SU-DHL-6 (cell line): ENCODE data around the gene FIS1.
"Not testable (repeated sequence)": the region's sequence is repeated elsewhere in the genome, so short reads cannot be mapped to it uniquely, and the experiment has no call there.

Experiments
- H2AFZ ChIP-seq: fragments of 200-600 bp; sonication (generic); 2 replicates; pipeline ENCODE4 v1.6.1; 2014; ENCODE audit warnings: low read depth, mild to moderate bottlenecking, moderate library complexity, mixed read lengths, antibody characterized with exemption, low read length; ENCODE audit not compliant: severe bottlenecking
- H3F3A ChIP-seq: fragments of 200-600 bp; shearing (Covaris generic); 2 replicates; pipeline ENCODE4 v1.6.0; 2016; ENCODE audit warnings: antibody characterized with exemption, mild to moderate bottlenecking; ENCODE audit not compliant: insufficient read depth
- H3K27ac ChIP-seq: fragments of 200-600 bp; sonication (generic); 2 replicates; pipeline ENCODE4 v1.5.1; 2016; ENCODE audit warnings: low read depth, mild to moderate bottlenecking, low read length, moderate library complexity, mixed read lengths
- H3K27me3 ChIP-seq: fragments of 200-600 bp; sonication (generic), shearing (Covaris generic); 2 replicates; pipeline ENCODE4 v1.6.0; 2014; ENCODE audit warnings: mild to moderate bottlenecking, low read length
- H3K36me3 ChIP-seq: fragments of 200-600 bp; sonication (generic); 2 replicates; pipeline ENCODE4 v1.6.1; 2014; ENCODE audit warnings: mild to moderate bottlenecking, low read length, mixed read lengths
- H3K4me2 ChIP-seq: fragments of 300-600, 200-600 bp; shearing (Covaris generic), sonication (generic); 2 replicates; pipeline ENCODE4 v1.6.0; 2014; ENCODE audit warnings: low read length, low read depth, mild to moderate bottlenecking; ENCODE audit not compliant: poor library complexity, severe bottlenecking
- H3K4me3 ChIP-seq: fragments of 200-600 bp; sonication (generic); 2 replicates; pipeline ENCODE4 v1.5.1; 2014; ENCODE audit warnings: antibody characterized with exemption, low read length, mild to moderate bottlenecking, mixed read lengths; ENCODE audit not compliant: insufficient read depth, poor library complexity, severe bottlenecking
- H3K79me2 ChIP-seq: fragments of 200-600 bp; sonication (generic); 2 replicates; pipeline ENCODE4 v1.6.1; 2014; ENCODE audit warnings: mild to moderate bottlenecking, low read length, moderate library complexity; ENCODE audit not compliant: insufficient read depth
- H3K9ac ChIP-seq: fragments of 200-600 bp; sonication (generic); 2 replicates; pipeline ENCODE4 v1.7.0; 2014; ENCODE audit warnings: mild to moderate bottlenecking, low read length
- H3K9me2 ChIP-seq: fragments of 200-600 bp; sonication (generic); replicated peaks from 2 replicates; pipeline ENCODE4 v1.6.1; 2014; ENCODE audit warnings: low read length; ENCODE audit not compliant: insufficient read depth
- H3K9me3 ChIP-seq: fragments of 200-600 bp; sonication (generic); 2 replicates; pipeline ENCODE4 v1.6.1; 2014; ENCODE audit warnings: low read length, mixed read lengths; ENCODE audit not compliant: insufficient read depth
- H4K20me1 ChIP-seq: fragments of 200-600 bp; sonication (generic); 2 replicates; pipeline ENCODE4 v1.6.1; 2014; ENCODE audit warnings: low read depth, mild to moderate bottlenecking, antibody characterized with exemption, low read length, moderate library complexity, mixed read lengths
- EZH2phosphoT487 ChIP-seq: fragments of 200-600 bp; sonication (generic), shearing (Covaris generic); conservative IDR thresholded peaks from 2 replicates; pipeline ENCODE4 v1.6.1; 2018; ENCODE audit warnings: mild to moderate bottlenecking, antibody characterized with exemption, low read length, moderate library complexity, mixed read lengths
- TF ChIP-seq, protein P1 (sequence below): fragments of 200-600 bp; sonication (generic); IDR thresholded peaks from one replicate; pipeline ENCODE4 v1.5.1; 2017; ENCODE audit warnings: antibody characterized with exemption, mild to moderate bottlenecking, low read length, moderate library complexity; ENCODE audit not compliant: insufficient read depth, poor library complexity, severe bottlenecking

FIS1 gene

DNA sequence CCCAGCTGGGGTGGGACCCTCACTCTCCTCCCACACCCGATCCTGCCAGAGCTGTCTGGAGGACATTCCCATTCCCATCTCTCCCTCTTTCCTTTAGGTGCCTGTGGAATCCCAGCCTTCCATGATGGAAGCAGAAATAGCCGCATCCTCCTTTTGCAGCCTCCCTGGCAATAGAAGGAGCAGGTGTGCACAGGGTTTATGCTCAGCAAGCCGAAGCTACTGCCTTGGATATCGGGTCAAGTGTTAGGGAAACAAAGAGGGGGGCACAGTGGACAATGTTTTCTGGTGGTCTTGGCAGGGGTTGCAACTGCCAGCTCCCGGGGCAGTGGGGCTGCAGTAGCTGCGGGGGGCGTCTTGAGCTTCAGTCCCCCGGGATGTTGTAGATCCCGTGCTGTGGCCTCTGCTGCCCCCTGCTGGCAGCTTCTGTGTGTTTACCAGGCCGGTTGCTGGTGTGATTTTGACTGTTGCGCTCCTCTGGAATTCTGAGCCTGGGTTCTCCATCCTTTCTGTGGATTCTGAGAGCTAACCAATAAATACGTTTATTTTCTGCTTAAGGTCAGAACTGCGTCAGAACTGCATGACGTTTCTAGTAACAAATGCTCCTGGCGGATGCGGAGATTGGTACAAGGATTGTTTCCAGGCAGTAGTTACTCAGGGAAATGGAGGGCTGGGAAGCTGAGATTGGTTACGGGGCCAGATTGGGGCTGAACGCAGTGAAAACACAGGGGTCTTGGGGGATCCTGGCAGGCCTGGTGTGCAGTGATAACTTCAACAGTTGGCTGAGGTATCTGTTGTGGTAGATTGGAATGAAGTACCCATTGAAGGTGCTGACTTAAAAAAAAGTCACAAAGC lies 45.5 kb upstream of the FIS1 start:
- H3K4me2 ChIP-seq, H3F3A ChIP-seq, H3K27ac ChIP-seq, H3K9me3 ChIP-seq, H3K9ac ChIP-seq, H3K4me3 ChIP-seq, H3K9me2 ChIP-seq, H3K79me2 ChIP-seq, H3K27me3 ChIP-seq, H4K20me1 ChIP-seq, H2AFZ ChIP-seq, H3K36me3 ChIP-seq: not testable (repeated sequence)
- TF ChIP-seq, protein P1, sequence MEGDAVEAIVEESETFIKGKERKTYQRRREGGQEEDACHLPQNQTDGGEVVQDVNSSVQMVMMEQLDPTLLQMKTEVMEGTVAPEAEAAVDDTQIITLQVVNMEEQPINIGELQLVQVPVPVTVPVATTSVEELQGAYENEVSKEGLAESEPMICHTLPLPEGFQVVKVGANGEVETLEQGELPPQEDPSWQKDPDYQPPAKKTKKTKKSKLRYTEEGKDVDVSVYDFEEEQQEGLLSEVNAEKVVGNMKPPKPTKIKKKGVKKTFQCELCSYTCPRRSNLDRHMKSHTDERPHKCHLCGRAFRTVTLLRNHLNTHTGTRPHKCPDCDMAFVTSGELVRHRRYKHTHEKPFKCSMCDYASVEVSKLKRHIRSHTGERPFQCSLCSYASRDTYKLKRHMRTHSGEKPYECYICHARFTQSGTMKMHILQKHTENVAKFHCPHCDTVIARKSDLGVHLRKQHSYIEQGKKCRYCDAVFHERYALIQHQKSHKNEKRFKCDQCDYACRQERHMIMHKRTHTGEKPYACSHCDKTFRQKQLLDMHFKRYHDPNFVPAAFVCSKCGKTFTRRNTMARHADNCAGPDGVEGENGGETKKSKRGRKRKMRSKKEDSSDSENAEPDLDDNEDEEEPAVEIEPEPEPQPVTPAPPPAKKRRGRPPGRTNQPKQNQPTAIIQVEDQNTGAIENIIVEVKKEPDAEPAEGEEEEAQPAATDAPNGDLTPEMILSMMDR: peak; percentile 77

DNA sequence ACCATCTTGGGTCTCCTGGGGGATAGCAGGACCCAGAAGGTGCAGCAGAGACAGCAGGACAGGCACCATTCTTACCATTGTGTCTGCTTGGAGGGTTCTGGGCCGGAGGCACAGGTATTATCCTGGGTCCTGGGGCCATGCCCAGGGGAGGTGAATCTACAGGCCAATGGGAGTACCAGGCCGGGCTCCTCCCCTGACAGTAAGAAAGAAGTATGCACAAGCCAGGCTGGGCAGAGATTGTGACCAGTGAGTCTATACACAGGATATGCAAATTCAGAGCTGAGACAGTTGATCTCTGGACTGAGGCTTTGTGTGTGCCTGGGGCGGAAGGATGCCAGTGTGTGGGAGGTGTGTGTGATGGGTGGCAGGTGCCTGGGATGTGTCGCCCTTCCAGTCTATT lies 44.8 kb upstream of the FIS1 start:
- H3K27ac ChIP-seq, H3K9me2 ChIP-seq, H3K79me2 ChIP-seq, H3K36me3 ChIP-seq, H3K27me3 ChIP-seq, H3F3A ChIP-seq, H3K9me3 ChIP-seq, H2AFZ ChIP-seq, H3K9ac ChIP-seq, H4K20me1 ChIP-seq, H3K4me2 ChIP-seq, H3K4me3 ChIP-seq: not testable (repeated sequence)

DNA sequence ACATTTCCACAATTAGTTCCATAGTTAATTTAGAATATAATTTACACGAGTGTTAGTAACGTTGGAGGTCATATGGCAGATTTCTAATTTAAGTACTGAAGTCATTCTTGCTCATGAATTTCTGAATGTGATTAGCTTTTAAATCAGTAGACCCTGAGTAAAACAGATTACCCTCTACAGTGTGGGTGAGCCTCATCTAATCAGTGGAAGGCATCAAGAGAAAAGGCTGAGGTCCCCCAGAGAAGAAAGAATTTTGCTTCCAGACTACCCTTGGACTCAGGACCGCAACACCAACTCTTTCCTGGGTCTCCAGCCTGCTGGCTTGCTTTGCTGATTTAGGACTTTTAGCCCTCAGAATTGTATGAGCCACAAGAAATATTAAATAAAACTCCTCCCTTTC lies 43.6 kb upstream of the FIS1 start:
- H3K36me3 ChIP-seq: no peaks in the 10 kb centered on the region
- no peaks in the 10 kb centered on the region for H3K9me3 ChIP-seq
- no peak overlapping the region for H2AFZ ChIP-seq
- H3K4me2 ChIP-seq: no peak overlapping the region
- no peak for TF ChIP-seq EZH2phosphoT487
- TF ChIP-seq, protein P1: no peak
- no peak overlapping the region for H3K4me3 ChIP-seq
- H3K9ac ChIP-seq: no peak overlapping the region
- H3K79me2 ChIP-seq: no peaks in the 10 kb centered on the region
- no peaks in the 10 kb centered on the region for H3F3A ChIP-seq
- H3K9me2 ChIP-seq: no peaks in the 10 kb centered on the region
- H3K27me3 ChIP-seq: no peaks in the 10 kb centered on the region
- no peak overlapping the region for H3K27ac ChIP-seq
- no peaks in the 10 kb centered on the region for H4K20me1 ChIP-seq

DNA sequence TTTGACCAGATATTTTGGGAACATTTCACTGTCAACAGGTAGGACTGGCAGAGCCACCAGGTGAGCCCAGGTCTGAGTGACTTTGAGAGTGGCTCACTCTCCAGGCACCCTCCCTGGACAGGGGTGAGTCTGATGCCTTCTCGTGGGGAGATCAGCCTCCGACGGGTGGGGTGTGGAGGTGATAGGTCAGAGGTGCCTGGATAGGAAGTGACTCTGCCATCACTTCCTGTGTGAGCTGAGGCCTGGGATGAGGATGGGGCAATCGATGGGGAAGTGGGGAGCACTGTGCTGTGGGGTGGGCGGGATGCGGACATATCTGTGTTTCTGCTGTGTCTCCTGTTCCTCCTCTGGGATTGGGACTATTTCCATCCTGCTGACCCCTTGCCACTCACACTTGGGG lies 42.2 kb upstream of the FIS1 start:
- Histone ChIP-seq H3K4me3 (no peak overlapping the region), H3K4me2 (no peak overlapping the region), H3K9ac (no peak overlapping the region), H2AFZ (no peak overlapping the region), H3K27me3 (no peaks in the 10 kb centered on the region), H3K27ac (no peak overlapping the region), H3K79me2 (no peaks in the 10 kb centered on the region), H3K36me3 (no peaks in the 10 kb centered on the region), H4K20me1 (no peaks in the 10 kb centered on the region), H3K9me2 (no peaks in the 10 kb centered on the region), H3K9me3 (no peaks in the 10 kb centered on the region), H3F3A (no peaks in the 10 kb centered on the region)
- TF ChIP-seq EZH2phosphoT487: no peak
- TF ChIP-seq, protein P1: no peak

DNA sequence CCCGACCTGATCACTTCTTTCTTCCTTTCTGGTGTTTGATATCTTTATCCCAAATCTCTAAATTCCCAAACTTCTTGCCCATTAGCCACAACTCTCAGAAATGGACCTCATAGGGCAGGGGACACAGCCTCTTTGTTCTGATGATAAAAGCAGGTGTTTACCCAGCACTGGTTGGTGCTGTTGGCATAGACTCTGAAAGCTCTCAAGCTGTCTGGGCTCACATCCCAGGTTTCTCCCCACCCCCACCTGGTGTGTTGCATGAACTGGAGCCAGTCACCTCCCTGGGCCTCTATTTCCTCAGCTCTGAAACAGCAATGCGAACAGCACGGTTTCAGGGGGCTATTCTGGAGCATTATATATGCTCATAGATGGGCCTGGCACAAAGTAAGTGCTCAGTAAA lies 41.0 kb upstream of the FIS1 start:
- not testable (repeated sequence) for H3K27me3 ChIP-seq, H3K36me3 ChIP-seq, H3K9me2 ChIP-seq, H3K79me2 ChIP-seq, H2AFZ ChIP-seq, H3K9ac ChIP-seq, H3K4me3 ChIP-seq, H3K4me2 ChIP-seq, H3K27ac ChIP-seq, H4K20me1 ChIP-seq, H3F3A ChIP-seq, H3K9me3 ChIP-seq
